GM23338 (cell line): Measurements from ENCODE around the gene FGGY. TPM values are rescaled to one million over a fixed set of nuclear protein-coding genes. Genes with fewer than 3 reads are reported as not detected.

Experiments
- ATAC-seq: fragments of 200-7000 bp; cut with Tn5 transposase; 3 replicates; pipeline ENCODE4 v1.9.1; 2020
- DNase-seq: peaks from one replicate; pipeline ENCODE4 v3.0.0-alpha.2; 2015; ENCODE audit warnings: low spot score
- H2AFZ ChIP-seq: fragments of 200-600 bp; sonication (generic); 2 replicates; pipeline ENCODE4 v1.8.0; 2016; ENCODE audit warnings: antibody characterized with exemption, mild to moderate bottlenecking, moderate library complexity
- H3F3A ChIP-seq: fragments of 200-600 bp; sonication (generic); replicated peaks from 2 replicates; pipeline ENCODE4 v1.8.0; 2017; ENCODE audit warnings: antibody characterized with exemption, mixed run types, low read depth
- H3K27ac ChIP-seq: fragments of 200-600 bp; sonication (generic); 2 replicates; pipeline ENCODE4 v1.6.1; 2016; ENCODE audit warnings: low read depth
- H3K27me3 ChIP-seq: fragments of 200-600 bp; sonication (generic); 2 replicates; pipeline ENCODE4 v1.8.0; 2016; ENCODE audit warnings: mild to moderate bottlenecking, mixed run types, moderate library complexity; ENCODE audit not compliant: insufficient read depth
- H3K36me3 ChIP-seq: fragments of 200-600 bp; sonication (generic); 2 replicates; pipeline ENCODE4 v1.8.0; 2016; ENCODE audit warnings: mild to moderate bottlenecking; ENCODE audit not compliant: insufficient read depth
- H3K4me1 ChIP-seq: fragments of 200-600 bp; sonication (generic); 2 replicates; pipeline ENCODE4 v1.8.0; 2016; ENCODE audit warnings: mild to moderate bottlenecking, moderate library complexity; ENCODE audit not compliant: insufficient read depth
- H3K4me2 ChIP-seq: fragments of 200-600 bp; sonication (generic); 2 replicates; pipeline ENCODE4 v1.7.1; 2017; ENCODE audit warnings: mixed run types
- H3K4me3 ChIP-seq: fragments of 200-600 bp; sonication (generic); 2 replicates; pipeline ENCODE4 v1.6.1; 2016; ENCODE audit warnings: mixed run types
- H3K79me2 ChIP-seq: fragments of 200-600 bp; sonication (generic); replicated peaks from 2 replicates; pipeline ENCODE4 v1.8.0; 2017; ENCODE audit warnings: mild to moderate bottlenecking; ENCODE audit not compliant: insufficient read depth
- H3K9me2 ChIP-seq: fragments of 200-600 bp; sonication (generic); 2 replicates; pipeline ENCODE4 v1.8.0; 2017; ENCODE audit not compliant: insufficient read depth
- H4K20me1 ChIP-seq: fragments of 200-600 bp; sonication (generic); replicated peaks from 2 replicates; pipeline ENCODE4 v1.8.0; 2017; ENCODE audit warnings: mild to moderate bottlenecking; ENCODE audit not compliant: insufficient read depth
- H3K27ac Mint-ChIP-seq: 2 replicates; pipeline ENCODE4 v1.8.0; 2020; ENCODE audit warnings: inconsistent platforms, mild to moderate bottlenecking, moderate library complexity, mixed read lengths
- H3K27me3 Mint-ChIP-seq: 3 replicates; pipeline ENCODE4 v1.8.0; 2022; ENCODE audit warnings: low read depth, mild to moderate bottlenecking, moderate library complexity, mixed read lengths, inconsistent platforms; ENCODE audit not compliant: insufficient read depth, poor library complexity
- H3K36me3 Mint-ChIP-seq: 3 replicates; pipeline ENCODE4 v1.8.0; 2021; ENCODE audit warnings: low read depth, mild to moderate bottlenecking, inconsistent platforms, moderate library complexity, mixed read lengths
- H3K4me1 Mint-ChIP-seq: 3 replicates; pipeline ENCODE4 v1.8.0; 2020; ENCODE audit warnings: mild to moderate bottlenecking, inconsistent platforms, mixed read lengths
- H3K4me3 Mint-ChIP-seq: 3 replicates; pipeline ENCODE4 v1.8.0; 2021; ENCODE audit warnings: moderate library complexity, mild to moderate bottlenecking, inconsistent platforms, mixed read lengths
- H3K9me3 Mint-ChIP-seq: 3 replicates; pipeline ENCODE4 v1.8.0; 2020; ENCODE audit warnings: moderate library complexity, mild to moderate bottlenecking, inconsistent platforms, mixed read lengths
- CREB1 ChIP-seq: fragments of 250-450 bp; sonication (Bioruptor Pico); IDR thresholded peaks from 2 replicates; pipeline ENCODE4 v1.5.0; 2020; ENCODE audit warnings: low read depth, mild to moderate bottlenecking, moderate library complexity
- EZH2phosphoT487 ChIP-seq: fragments of 200-600 bp; sonication (generic); IDR thresholded peaks from one replicate; pipeline ENCODE4 v1.8.1; 2018; ENCODE audit warnings: antibody characterized with exemption; ENCODE audit not compliant: unreplicated experiment
- JUNB ChIP-seq: IDR thresholded peaks from one replicate; pipeline ENCODE4 v1.6.1; 2016; ENCODE audit warnings: antibody characterized with exemption; ENCODE audit not compliant: unreplicated experiment
- NANOG ChIP-seq: IDR thresholded peaks from 2 replicates; pipeline ENCODE4 v1.6.1; 2016; ENCODE audit warnings: antibody characterized with exemption, borderline replicate concordance
- POLR2AphosphoS5 ChIP-seq: IDR thresholded peaks from 2 replicates; pipeline ENCODE4 v1.6.1; 2016; ENCODE audit warnings: antibody characterized with exemption, low read depth
- STAT1 ChIP-seq: IDR thresholded peaks from one replicate; pipeline ENCODE4 v1.6.1; 2016; ENCODE audit warnings: antibody characterized with exemption; ENCODE audit not compliant: unreplicated experiment
- ZNF114 ChIP-seq: fragments of 250-450 bp; sonication (Bioruptor Pico); IDR thresholded peaks from 2 replicates; pipeline ENCODE4 v1.5.0; 2020; ENCODE audit warnings: mild to moderate bottlenecking, moderate library complexity
- ZNF331 ChIP-seq: fragments of 250-450 bp; sonication (Bioruptor Pico); IDR thresholded peaks from 2 replicates; pipeline ENCODE4 v1.5.0; 2020; ENCODE audit warnings: low read depth, mild to moderate bottlenecking, moderate library complexity
- polyA plus RNA-seq: library from polyadenylated mRNA; unstranded; fragments of >200 nt; fragmentation: Nextera tagmentation; extraction: Ambion mirVana; gene quantifications from 2 replicates; pipeline ENCODE4 v1.2.1, GENCODE V29; 2016
- total RNA-seq: library from RNA; depleted of rRNA; stranded (reverse); fragments of >200 nt; shearing (Covaris generic); gene quantifications from 2 replicates; pipeline ENCODE4 v1.2.3, GENCODE V29; 2014
- TF ChIP-seq, protein P1 (sequence below), 2 experiments: fragments of 200-600 bp in 1 of 2; sonication (generic) in 1 of 2; conservative IDR thresholded peaks; 2 replicates each; pipeline versions ENCODE4 v1.5.1 to v1.6.1; 2016 to 2017; ENCODE audit warnings: antibody characterized with exemption in 2 of 2, low read depth in 2 of 2, mild to moderate bottlenecking in 2 of 2, moderate library complexity in 1 of 2
- TF ChIP-seq, protein P2 (sequence below): fragments of 250-450 bp; sonication (Bioruptor Pico); IDR thresholded peaks from 2 replicates; pipeline ENCODE4 v1.5.0; 2020; ENCODE audit warnings: mild to moderate bottlenecking, moderate library complexity

Gene FGGY
- total and polyA plus RNA-seq, 2 experiments from 2014 or later, result 10.9 to 21.4 TPM

DNA sequence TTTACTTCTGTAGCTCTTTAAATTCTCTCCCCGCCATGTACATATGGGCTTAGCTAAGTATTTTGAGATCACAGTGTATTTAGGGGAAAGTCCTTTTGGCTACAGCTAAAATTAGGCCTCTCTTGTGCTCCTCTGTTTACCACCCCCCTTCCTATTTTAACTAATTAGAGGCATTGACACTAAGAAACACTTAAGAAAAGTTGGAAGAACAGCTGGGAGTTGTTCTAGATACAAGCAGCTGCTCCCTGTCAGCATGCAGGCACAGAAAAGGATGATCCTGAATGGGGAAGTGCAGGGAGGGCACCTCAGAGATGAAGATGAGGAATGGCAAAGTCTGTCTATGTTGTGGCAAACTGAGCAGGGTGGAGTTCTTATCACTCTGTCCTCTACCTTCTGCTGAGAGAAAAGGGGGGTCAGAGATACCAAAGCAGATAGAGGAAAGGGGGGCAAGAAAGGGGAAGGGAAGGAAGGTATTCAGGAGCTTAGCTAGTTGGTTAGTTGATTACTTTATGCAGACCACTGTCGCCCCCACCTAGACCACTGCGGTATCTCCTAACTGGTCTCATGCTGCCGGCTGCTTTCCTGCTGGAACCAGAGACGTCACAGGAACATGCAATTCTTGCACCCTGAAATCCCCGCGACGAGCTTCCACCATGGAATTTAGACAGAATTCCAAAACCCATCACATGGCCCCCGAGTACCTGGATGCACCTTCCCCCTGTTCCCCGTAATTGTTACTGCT lies 435.5 kb downstream of the FGGY start:
- H3K79me2 ChIP-seq, result no peaks in the 10 kb centered on the region
- H3K27me3 Mint-ChIP-seq, result peaks cover 2% of the 10 kb centered on the region
- ATAC-seq, result no peak
- H3K4me3 Mint-ChIP-seq, result no peak overlapping the region
- H3K4me1 Mint-ChIP-seq, result peaks cover 15% of the 10 kb centered on the region
- TF ChIP-seq NANOG, result no peak
- TF ChIP-seq EZH2phosphoT487, result no peak
- no peak for TF ChIP-seq POLR2AphosphoS5
- no peak for TF ChIP-seq ZNF331 (CRISPR knock-in tag)
- TF ChIP-seq, protein P1, sequence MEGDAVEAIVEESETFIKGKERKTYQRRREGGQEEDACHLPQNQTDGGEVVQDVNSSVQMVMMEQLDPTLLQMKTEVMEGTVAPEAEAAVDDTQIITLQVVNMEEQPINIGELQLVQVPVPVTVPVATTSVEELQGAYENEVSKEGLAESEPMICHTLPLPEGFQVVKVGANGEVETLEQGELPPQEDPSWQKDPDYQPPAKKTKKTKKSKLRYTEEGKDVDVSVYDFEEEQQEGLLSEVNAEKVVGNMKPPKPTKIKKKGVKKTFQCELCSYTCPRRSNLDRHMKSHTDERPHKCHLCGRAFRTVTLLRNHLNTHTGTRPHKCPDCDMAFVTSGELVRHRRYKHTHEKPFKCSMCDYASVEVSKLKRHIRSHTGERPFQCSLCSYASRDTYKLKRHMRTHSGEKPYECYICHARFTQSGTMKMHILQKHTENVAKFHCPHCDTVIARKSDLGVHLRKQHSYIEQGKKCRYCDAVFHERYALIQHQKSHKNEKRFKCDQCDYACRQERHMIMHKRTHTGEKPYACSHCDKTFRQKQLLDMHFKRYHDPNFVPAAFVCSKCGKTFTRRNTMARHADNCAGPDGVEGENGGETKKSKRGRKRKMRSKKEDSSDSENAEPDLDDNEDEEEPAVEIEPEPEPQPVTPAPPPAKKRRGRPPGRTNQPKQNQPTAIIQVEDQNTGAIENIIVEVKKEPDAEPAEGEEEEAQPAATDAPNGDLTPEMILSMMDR (conservative IDR thresholded peaks at IDR 0.05; ENCODE audit: low read depth in 2 of 2), result no peak
- TF ChIP-seq JUNB, result no peak
- TF ChIP-seq CREB1, result no peak
- TF ChIP-seq ZNF114 (CRISPR knock-in tag), result no peak
- H4K20me1 ChIP-seq, result no peaks in the 10 kb centered on the region
- H3K36me3 Mint-ChIP-seq, result peaks cover 20% of the 10 kb centered on the region
- no peak overlapping the region for H2AFZ ChIP-seq
- no peaks in the 10 kb centered on the region for H3F3A ChIP-seq
- H3K27ac ChIP-seq, result no peak overlapping the region
- H3K4me3 ChIP-seq, result no peak overlapping the region
- H3K36me3 ChIP-seq, result no peaks in the 10 kb centered on the region
- H3K4me1 ChIP-seq, result peaks cover 12% of the 10 kb centered on the region
- no peak for DNase-seq
- H3K4me2 ChIP-seq, result no peak overlapping the region
- no peaks in the 10 kb centered on the region; the same call in 1 of the 2 replicates for H3K9me2 ChIP-seq
- H3K9me3 Mint-ChIP-seq, result peaks cover 17% of the 10 kb centered on the region
- no peaks in the 10 kb centered on the region for H3K27me3 ChIP-seq
- no peak overlapping the region for H3K27ac Mint-ChIP-seq

DNA sequence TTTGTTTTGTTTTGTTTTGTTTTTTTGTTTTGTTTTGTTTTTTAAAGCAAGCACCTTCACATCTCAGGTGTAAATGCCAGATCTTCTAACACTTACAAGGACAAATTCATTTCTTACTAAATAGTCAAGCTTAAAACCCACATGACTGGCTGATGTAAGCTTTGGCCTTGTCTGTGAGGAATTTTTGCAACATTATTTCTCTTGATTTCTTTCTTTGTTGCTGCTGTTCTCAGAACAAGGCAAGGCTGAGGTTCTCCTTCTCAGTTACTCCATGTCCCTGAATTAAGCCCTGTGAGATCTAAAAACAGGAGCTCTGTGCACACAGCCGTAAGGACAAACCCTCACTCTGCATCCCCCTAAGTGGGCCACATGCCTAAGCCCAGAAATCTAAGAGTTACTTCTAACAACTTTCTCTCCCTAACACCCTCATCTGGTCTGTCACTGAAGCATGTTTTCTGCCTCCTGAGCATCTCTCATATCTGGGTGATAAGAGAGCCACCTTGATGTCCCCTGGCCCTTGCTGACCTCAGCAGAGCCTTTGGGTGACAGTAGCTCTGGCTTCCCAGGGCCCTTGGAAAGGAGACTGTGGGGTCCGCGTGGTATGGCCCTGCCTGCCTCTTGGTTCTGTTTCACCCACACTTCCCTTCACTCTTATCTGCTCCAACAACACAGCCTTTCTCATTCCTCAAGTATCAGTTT lies 436.7 kb downstream of the FGGY start:
- no peak overlapping the region for H2AFZ ChIP-seq
- H3K9me3 Mint-ChIP-seq, result peaks cover 22% of the 10 kb centered on the region
- ATAC-seq, result no peak
- no peak for TF ChIP-seq ZNF114 (CRISPR knock-in tag)
- TF ChIP-seq STAT1, result no peak
- no peak for TF ChIP-seq POLR2AphosphoS5
- no peak for TF ChIP-seq ZNF331 (CRISPR knock-in tag)
- TF ChIP-seq, protein P2, sequence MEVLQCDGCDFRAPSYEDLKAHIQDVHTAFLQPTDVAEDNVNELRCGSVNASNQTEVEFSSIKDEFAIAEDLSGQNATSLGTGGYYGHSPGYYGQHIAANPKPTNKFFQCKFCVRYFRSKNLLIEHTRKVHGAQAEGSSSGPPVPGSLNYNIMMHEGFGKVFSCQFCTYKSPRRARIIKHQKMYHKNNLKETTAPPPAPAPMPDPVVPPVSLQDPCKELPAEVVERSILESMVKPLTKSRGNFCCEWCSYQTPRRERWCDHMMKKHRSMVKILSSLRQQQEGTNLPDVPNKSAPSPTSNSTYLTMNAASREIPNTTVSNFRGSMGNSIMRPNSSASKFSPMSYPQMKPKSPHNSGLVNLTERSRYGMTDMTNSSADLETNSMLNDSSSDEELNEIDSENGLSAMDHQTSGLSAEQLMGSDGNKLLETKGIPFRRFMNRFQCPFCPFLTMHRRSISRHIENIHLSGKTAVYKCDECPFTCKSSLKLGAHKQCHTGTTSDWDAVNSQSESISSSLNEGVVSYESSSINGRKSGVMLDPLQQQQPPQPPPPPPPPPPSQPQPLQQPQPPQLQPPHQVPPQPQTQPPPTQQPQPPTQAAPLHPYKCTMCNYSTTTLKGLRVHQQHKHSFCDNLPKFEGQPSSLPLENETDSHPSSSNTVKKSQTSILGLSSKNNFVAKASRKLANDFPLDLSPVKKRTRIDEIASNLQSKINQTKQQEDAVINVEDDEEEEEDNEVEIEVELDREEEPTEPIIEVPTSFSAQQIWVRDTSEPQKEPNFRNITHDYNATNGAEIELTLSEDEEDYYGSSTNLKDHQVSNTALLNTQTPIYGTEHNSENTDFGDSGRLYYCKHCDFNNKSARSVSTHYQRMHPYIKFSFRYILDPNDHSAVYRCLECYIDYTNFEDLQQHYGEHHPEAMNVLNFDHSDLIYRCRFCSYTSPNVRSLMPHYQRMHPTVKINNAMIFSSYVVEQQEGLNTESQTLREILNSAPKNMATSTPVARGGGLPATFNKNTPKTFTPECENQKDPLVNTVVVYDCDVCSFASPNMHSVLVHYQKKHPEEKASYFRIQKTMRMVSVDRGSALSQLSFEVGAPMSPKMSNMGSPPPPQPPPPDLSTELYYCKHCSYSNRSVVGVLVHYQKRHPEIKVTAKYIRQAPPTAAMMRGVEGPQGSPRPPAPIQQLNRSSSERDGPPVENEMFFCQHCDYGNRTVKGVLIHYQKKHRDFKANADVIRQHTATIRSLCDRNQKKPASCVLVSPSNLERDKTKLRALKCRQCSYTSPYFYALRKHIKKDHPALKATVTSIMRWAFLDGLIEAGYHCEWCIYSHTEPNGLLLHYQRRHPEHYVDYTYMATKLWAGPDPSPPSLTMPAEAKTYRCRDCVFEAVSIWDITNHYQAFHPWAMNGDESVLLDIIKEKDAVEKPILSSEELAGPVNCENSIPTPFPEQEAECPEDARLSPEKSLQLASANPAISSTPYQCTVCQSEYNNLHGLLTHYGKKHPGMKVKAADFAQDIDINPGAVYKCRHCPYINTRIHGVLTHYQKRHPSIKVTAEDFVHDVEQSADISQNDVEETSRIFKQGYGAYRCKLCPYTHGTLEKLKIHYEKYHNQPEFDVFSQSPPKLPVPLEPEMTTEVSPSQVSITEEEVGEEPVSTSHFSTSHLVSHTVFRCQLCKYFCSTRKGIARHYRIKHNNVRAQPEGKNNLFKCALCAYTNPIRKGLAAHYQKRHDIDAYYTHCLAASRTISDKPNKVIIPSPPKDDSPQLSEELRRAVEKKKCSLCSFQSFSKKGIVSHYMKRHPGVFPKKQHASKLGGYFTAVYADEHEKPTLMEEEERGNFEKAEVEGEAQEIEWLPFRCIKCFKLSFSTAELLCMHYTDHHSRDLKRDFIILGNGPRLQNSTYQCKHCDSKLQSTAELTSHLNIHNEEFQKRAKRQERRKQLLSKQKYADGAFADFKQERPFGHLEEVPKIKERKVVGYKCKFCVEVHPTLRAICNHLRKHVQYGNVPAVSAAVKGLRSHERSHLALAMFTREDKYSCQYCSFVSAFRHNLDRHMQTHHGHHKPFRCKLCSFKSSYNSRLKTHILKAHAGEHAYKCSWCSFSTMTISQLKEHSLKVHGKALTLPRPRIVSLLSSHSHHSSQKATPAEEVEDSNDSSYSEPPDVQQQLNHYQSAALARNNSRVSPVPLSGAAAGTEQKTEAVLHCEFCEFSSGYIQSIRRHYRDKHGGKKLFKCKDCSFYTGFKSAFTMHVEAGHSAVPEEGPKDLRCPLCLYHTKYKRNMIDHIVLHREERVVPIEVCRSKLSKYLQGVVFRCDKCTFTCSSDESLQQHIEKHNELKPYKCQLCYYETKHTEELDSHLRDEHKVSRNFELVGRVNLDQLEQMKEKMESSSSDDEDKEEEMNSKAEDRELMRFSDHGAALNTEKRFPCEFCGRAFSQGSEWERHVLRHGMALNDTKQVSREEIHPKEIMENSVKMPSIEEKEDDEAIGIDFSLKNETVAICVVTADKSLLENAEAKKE, result no peak
- TF ChIP-seq JUNB, result no peak

More for the DNA sequence above, 436.7 kb downstream of the FGGY start:
- Mint-ChIP-seq H3K4me3 (no peak overlapping the region), H3K27ac (peak overlapping the region; percentile 34; the same call in 1 of the 2 replicates), H3K27me3 (peaks cover 2% of the 10 kb centered on the region), H3K4me1 (peaks cover 15% of the 10 kb centered on the region), H3K36me3 (peaks cover 23% of the 10 kb centered on the region)
- no peak for DNase-seq
- Histone ChIP-seq H3K36me3 (no peaks in the 10 kb centered on the region), H3K27me3 (no peaks in the 10 kb centered on the region), H3F3A (no peaks in the 10 kb centered on the region), H3K9me2 (peaks cover 2% of the 10 kb centered on the region), H3K27ac (no peak overlapping the region), H4K20me1 (no peaks in the 10 kb centered on the region), H3K4me3 (no peak overlapping the region), H3K4me2 (no peak overlapping the region), H3K79me2 (no peaks in the 10 kb centered on the region), H3K4me1 (peaks cover 12% of the 10 kb centered on the region)
